GM21526 (cell line): ENCODE measurements around the gene CCDC28B.
A peak's percentile ranks its signal among the peaks of the same experiment; 100 is the strongest.

Experiments
- ATAC-seq: cut with Tn5 transposase; IDR thresholded peaks from one replicate; pipeline ENCODE4 v1.9.1; 2021; ENCODE audit warnings: moderate library complexity; ENCODE audit not compliant: unreplicated experiment, low FRiP score

The CCDC28B gene

GRCh38 chr1:32220746-32221580 is 20.6 kb downstream of the CCDC28B start:
- ATAC-seq = no peak

- ATAC-seq = no peak
These were observed 21.2 kb downstream of the CCDC28B start for GRCh38 chr1:32221581-32221979.

GRCh38 chr1:32221980-32222755 is 21.8 kb downstream of the CCDC28B start, which contains the start of the genes EIF3I and TMEM234:
TSS of gene EIF3I (plus strand) at chr1:32222407. CDS start at chr1:32222442, 35 bp downstream.
TSS of gene TMEM234 (minus strand) at chr1:32222353. CDS start at chr1:32222322, 31 bp downstream.
- peak; percentile 89 for ATAC-seq

GRCh38 chr1:32223683-32224082 is 23.3 kb downstream of the CCDC28B start:
- no peak for ATAC-seq

GRCh38 chr1:32224285-32224684 is 23.9 kb downstream of the CCDC28B start:
- no peak for ATAC-seq

- ATAC-seq = no peak
These were observed 28.4 kb downstream of the CCDC28B start for GRCh38 chr1:32228771-32229170.

GRCh38 chr1:32231843-32232432 is 31.5 kb downstream of the CCDC28B start:
- no peak for ATAC-seq

GRCh38 chr1:32232558-32233304 is 32.3 kb downstream of the CCDC28B start:
- no peak for ATAC-seq

GRCh38 chr1:32234792-32235191 is 34.4 kb downstream of the CCDC28B start:
- ATAC-seq = no peak

GRCh38 chr1:32239337-32239736 is 38.9 kb downstream of the CCDC28B start:
- no peak for ATAC-seq

- no peak for ATAC-seq
These were observed 39.4 kb downstream of the CCDC28B start for GRCh38 chr1:32239790-32240139.

- no peak for ATAC-seq
These were observed 40.0 kb downstream of the CCDC28B start for GRCh38 chr1:32240140-32240951.

- ATAC-seq = no peak
These were observed 40.8 kb downstream of the CCDC28B start for GRCh38 chr1:32241001-32241763.

- no peak for ATAC-seq
These were observed 42.0 kb downstream of the CCDC28B start for GRCh38 chr1:32242341-32242851.

GRCh38 chr1:32246888-32247273 is 46.5 kb downstream of the CCDC28B start, which contains the start of gene FAM167B:
TSS of gene FAM167B (plus strand) at chr1:32247222. CDS start at chr1:32247422, 200 bp downstream.
- ATAC-seq = no peak

GRCh38 chr1:32247452-32247851 is 47.1 kb downstream of the CCDC28B start:
- ATAC-seq = no peak

- no peak for ATAC-seq
These were observed 47.8 kb downstream of the CCDC28B start for GRCh38 chr1:32247983-32248889.
